ENCODE measurements around the gene RGMA.

DNA sequence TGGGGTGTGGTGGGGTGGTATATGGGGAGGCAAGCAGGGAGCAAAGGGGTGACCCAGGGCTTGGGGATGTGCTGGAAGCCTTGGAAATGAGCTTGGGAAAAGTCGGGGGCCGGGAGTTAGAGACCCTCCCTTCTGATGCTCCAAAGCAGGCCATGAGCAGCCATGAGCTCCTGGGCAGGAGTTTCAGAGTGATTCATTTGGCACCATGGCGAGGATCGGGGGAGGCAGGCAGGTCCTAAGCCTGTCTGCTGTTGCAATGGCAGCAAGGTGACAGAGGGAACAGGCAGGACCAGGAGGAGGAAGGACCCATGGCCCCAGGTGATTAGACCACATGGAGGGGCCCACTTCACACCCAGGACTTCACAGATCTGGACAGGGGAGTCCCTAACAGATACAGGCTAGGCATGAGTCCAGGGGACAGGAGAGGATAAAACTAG is 21.3 kb downstream of the RGMA start:
- TF ChIP-seq, protein P1, sequence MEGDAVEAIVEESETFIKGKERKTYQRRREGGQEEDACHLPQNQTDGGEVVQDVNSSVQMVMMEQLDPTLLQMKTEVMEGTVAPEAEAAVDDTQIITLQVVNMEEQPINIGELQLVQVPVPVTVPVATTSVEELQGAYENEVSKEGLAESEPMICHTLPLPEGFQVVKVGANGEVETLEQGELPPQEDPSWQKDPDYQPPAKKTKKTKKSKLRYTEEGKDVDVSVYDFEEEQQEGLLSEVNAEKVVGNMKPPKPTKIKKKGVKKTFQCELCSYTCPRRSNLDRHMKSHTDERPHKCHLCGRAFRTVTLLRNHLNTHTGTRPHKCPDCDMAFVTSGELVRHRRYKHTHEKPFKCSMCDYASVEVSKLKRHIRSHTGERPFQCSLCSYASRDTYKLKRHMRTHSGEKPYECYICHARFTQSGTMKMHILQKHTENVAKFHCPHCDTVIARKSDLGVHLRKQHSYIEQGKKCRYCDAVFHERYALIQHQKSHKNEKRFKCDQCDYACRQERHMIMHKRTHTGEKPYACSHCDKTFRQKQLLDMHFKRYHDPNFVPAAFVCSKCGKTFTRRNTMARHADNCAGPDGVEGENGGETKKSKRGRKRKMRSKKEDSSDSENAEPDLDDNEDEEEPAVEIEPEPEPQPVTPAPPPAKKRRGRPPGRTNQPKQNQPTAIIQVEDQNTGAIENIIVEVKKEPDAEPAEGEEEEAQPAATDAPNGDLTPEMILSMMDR (IDR thresholded peaks at IDR 0.05; ENCODE audit: insufficient read depth, low read depth, low read length): no peak
- no peak for TF ChIP-seq EZH2 (IDR thresholded peaks at IDR 0.05; ENCODE audit: insufficient read depth, low read length)
